DOHH2 (cell line): ENCODE results near the gene GLB1L2.

Source experiments
- H3F3A ChIP-seq: fragments of 200-600 bp; sonication (generic), shearing (Covaris generic); 2 replicates; pipeline ENCODE4 v1.6.0; 2016; ENCODE audit warnings: antibody characterized with exemption, mild to moderate bottlenecking; ENCODE audit not compliant: control insufficient read depth, insufficient read depth
- H3K27ac ChIP-seq: fragments of 200-600 bp; sonication (generic); 2 replicates; pipeline ENCODE4 v1.5.1; 2014; ENCODE audit warnings: low read depth, mild to moderate bottlenecking, low read length, moderate library complexity
- H3K27me3 ChIP-seq: fragments of 200-600 bp; sonication (generic); 2 replicates; pipeline ENCODE4 v1.6.1; 2014; ENCODE audit warnings: mild to moderate bottlenecking, low read length, mixed read lengths; ENCODE audit not compliant: control insufficient read depth
- H3K36me3 ChIP-seq: fragments of 200-600 bp; sonication (generic); 2 replicates; pipeline ENCODE4 v1.6.1; 2014; ENCODE audit warnings: mild to moderate bottlenecking, low read length, moderate library complexity, mixed read lengths; ENCODE audit not compliant: control insufficient read depth
- H3K4me1 ChIP-seq: fragments of 200-600 bp; sonication (generic); 2 replicates; pipeline ENCODE4 v1.6.1; 2014; ENCODE audit warnings: mild to moderate bottlenecking, low read length, mixed read lengths; ENCODE audit not compliant: control insufficient read depth
- H3K4me2 ChIP-seq: fragments of 200-600 bp; sonication (generic); 2 replicates; pipeline ENCODE4 v1.6.0; 2014; ENCODE audit warnings: mild to moderate bottlenecking, low read length, moderate library complexity
- H3K4me3 ChIP-seq: fragments of 200-600 bp; sonication (generic); 2 replicates; pipeline ENCODE4 v1.5.1; 2014; ENCODE audit warnings: mild to moderate bottlenecking, low read length, mixed read lengths
- H3K79me2 ChIP-seq: fragments of 200-600 bp; sonication (generic); 2 replicates; pipeline ENCODE4 v1.6.1; 2014; ENCODE audit warnings: mild to moderate bottlenecking, low read length, mixed read lengths; ENCODE audit not compliant: control insufficient read depth
- H3K9me2 ChIP-seq: fragments of 200-600 bp; sonication (generic); replicated peaks from 2 replicates; pipeline ENCODE4 v1.6.1; 2014; ENCODE audit warnings: mild to moderate bottlenecking, low read length, mixed read lengths; ENCODE audit not compliant: control insufficient read depth
- H3K9me3 ChIP-seq: fragments of 200-600 bp; sonication (generic); 2 replicates; pipeline ENCODE4 v1.6.1; 2014; ENCODE audit warnings: antibody characterized with exemption, low read length, mixed read lengths; ENCODE audit not compliant: control insufficient read depth, insufficient read depth
- H4K20me1 ChIP-seq: fragments of 200-600 bp; sonication (generic); 2 replicates; pipeline ENCODE4 v1.6.0; 2014; ENCODE audit warnings: low read depth, mild to moderate bottlenecking, antibody characterized with exemption, low read length, moderate library complexity; ENCODE audit not compliant: control insufficient read depth, insufficient read depth
- CTCF ChIP-seq: fragments of 200-600 bp; sonication (generic); IDR thresholded peaks from one replicate; pipeline ENCODE4 v1.5.1; 2014; ENCODE audit warnings: antibody characterized with exemption, mild to moderate bottlenecking, low read depth, low read length; ENCODE audit not compliant: poor library complexity, severe bottlenecking
- EZH2phosphoT487 ChIP-seq: fragments of 200-600 bp; sonication (generic); IDR thresholded peaks from 2 replicates; pipeline ENCODE4 v1.6.1; 2017; ENCODE audit warnings: borderline replicate concordance, mild to moderate bottlenecking, antibody characterized with exemption, low read length, moderate library complexity, mixed read lengths

GLB1L2 gene

GRCh38 chr11:134366254-134366653, 34.5 kb downstream of the GLB1L2 start:
- H3K36me3 ChIP-seq = no peaks in the 10 kb centered on the region
- H3K4me3 ChIP-seq = no peak overlapping the region
- H3K27me3 ChIP-seq = no peaks in the 10 kb centered on the region
- H3K27ac ChIP-seq = no peak overlapping the region
- H3K4me2 ChIP-seq = no peak overlapping the region
- no peaks in the 10 kb centered on the region for H3K4me1 ChIP-seq
- no peaks in the 10 kb centered on the region for H3K9me2 ChIP-seq
- no peaks in the 10 kb centered on the region for H4K20me1 ChIP-seq
- no peaks in the 10 kb centered on the region for H3K79me2 ChIP-seq
- TF ChIP-seq CTCF (no peak), EZH2phosphoT487 (no peak)
- no peaks in the 10 kb centered on the region for H3F3A ChIP-seq
- H3K9me3 ChIP-seq = no peaks in the 10 kb centered on the region

- Histone ChIP-seq H3K4me3 (no peak overlapping the region), H3K4me2 (no peak overlapping the region), H4K20me1 (no peaks in the 10 kb centered on the region), H3K27ac (no peak overlapping the region), H3K36me3 (no peaks in the 10 kb centered on the region), H3F3A (no peaks in the 10 kb centered on the region), H3K79me2 (no peaks in the 10 kb centered on the region), H3K9me3 (no peaks in the 10 kb centered on the region), H3K9me2 (no peaks in the 10 kb centered on the region), H3K27me3 (no peaks in the 10 kb centered on the region), H3K4me1 (no peaks in the 10 kb centered on the region)
- TF ChIP-seq CTCF (no peak), EZH2phosphoT487 (no peak)
Measured at GRCh38 chr11:134367781-134368180, 36.0 kb downstream of the GLB1L2 start.

GRCh38 chr11:134369656-134370525, 38.1 kb downstream of the GLB1L2 start:
- Histone ChIP-seq H3K27me3 (no peaks in the 10 kb centered on the region), H4K20me1 (no peaks in the 10 kb centered on the region), H3K27ac (no peak overlapping the region), H3K36me3 (no peaks in the 10 kb centered on the region), H3K4me3 (no peak overlapping the region), H3F3A (no peaks in the 10 kb centered on the region), H3K79me2 (no peaks in the 10 kb centered on the region), H3K4me2 (no peak overlapping the region), H3K9me3 (no peaks in the 10 kb centered on the region), H3K4me1 (no peaks in the 10 kb centered on the region), H3K9me2 (no peaks in the 10 kb centered on the region)
- TF ChIP-seq EZH2phosphoT487 (no peak), CTCF (no peak)
